DLD1 (cell line): ENCODE measurements around the gene PSMA5.

Experiments used
- in situ Hi-C: cut with HindIII; loops from 2 replicates; pipeline ENCODE4 v1.10.0; 2017; ENCODE audit warnings: low sequenced_read_pairs

PSMA5 gene

GRCh38 chr1:109371341-109371739 lies 54.9 kb downstream of the PSMA5 start:
- in situ Hi-C loops: no loop called here

- in situ Hi-C loops: no loop called here
These were observed 55.4 kb downstream of the PSMA5 start for GRCh38 chr1:109370712-109371340.

GRCh38 chr1:109369167-109369746 lies 57.0 kb downstream of the PSMA5 start:
- in situ Hi-C loops: no loop called here

GRCh38 chr1:109368464-109368863 lies 57.8 kb downstream of the PSMA5 start:
- in situ Hi-C loops: no loop called here

- in situ Hi-C loops: no loop called here
These were observed 58.6 kb downstream of the PSMA5 start for GRCh38 chr1:109367626-109368025.

- in situ Hi-C loops: no loop called here
These were observed 60.5 kb downstream of the PSMA5 start for GRCh38 chr1:109365642-109366204.

- in situ Hi-C loops: no loop called here
These were observed 64.6 kb downstream of the PSMA5 start for GRCh38 chr1:109361649-109362048.

- in situ Hi-C loops: no loop called here
These were observed 65.2 kb downstream of the PSMA5 start for GRCh38 chr1:109361069-109361468.

GRCh38 chr1:109357616-109358015 lies 68.6 kb downstream of the PSMA5 start:
- in situ Hi-C loops: no loop called here

- in situ Hi-C loops: no loop called here
These were observed 69.3 kb downstream of the PSMA5 start for GRCh38 chr1:109356915-109357314.

GRCh38 chr1:109356505-109356904 lies 69.7 kb downstream of the PSMA5 start:
- in situ Hi-C loops: no loop called here

GRCh38 chr1:109354929-109355328 lies 71.3 kb downstream of the PSMA5 start:
- in situ Hi-C loops: no loop called here

GRCh38 chr1:109351457-109351856 lies 74.8 kb downstream of the PSMA5 start:
- in situ Hi-C loops: no loop called here

- in situ Hi-C loops: no loop called here
These were observed 75.6 kb downstream of the PSMA5 start for GRCh38 chr1:109350655-109351054.

- in situ Hi-C loops: no loop called here
These were observed 76.1 kb downstream of the PSMA5 start for GRCh38 chr1:109350182-109350581.
